K562 (cell line): ENCODE results near the gene ITPR1. TPM values are rescaled to one million over a fixed set of nuclear protein-coding genes. Genes with fewer than 3 reads are reported as not detected.
A peak's percentile ranks its signal among the peaks of the same experiment; 100 is the strongest.

ENCODE experiments used
- GATAD2B ChIP-seq: fragments of 450-650 bp; IDR thresholded peaks from 2 replicates; pipeline ENCODE4 v1.6.1; 2017; ENCODE audit warnings: mild to moderate bottlenecking, borderline replicate concordance
- JUN ChIP-seq, 2 experiments: sonication (generic) in 1 of 2; formaldehyde crosslinking in 1 of 2; IDR thresholded peaks; 2 replicates each; pipeline versions ENCODE4 v1.6.1 to v1.8.0; 2012 to 2022; ENCODE audit warnings: borderline replicate concordance in 2 of 2, mild to moderate bottlenecking in 2 of 2, improper control_type of control experiment in 1 of 2, low read depth in 1 of 2, low read length in 1 of 2, missing genetic modification reagents in 1 of 2
- MTF1 ChIP-seq: fragments of 250-450 bp; sonication (Bioruptor Pico); IDR thresholded peaks from 2 replicates; pipeline ENCODE4 v1.9.0; 2021; ENCODE audit warnings: moderate library complexity, mild to moderate bottlenecking, inconsistent platforms, borderline replicate concordance
- NEUROD1 ChIP-seq: fragments of 150-350 bp; IDR thresholded peaks from 2 replicates; pipeline ENCODE4 v1.6.1; 2014; ENCODE audit warnings: borderline replicate concordance, low read length, low read depth; ENCODE audit not compliant: partially characterized antibody
- OTX1 ChIP-seq: fragments of 450-650 bp; formaldehyde crosslinking; IDR thresholded peaks from 2 replicates; pipeline ENCODE4 v1.4.0; 2022; ENCODE audit warnings: mild to moderate bottlenecking
- RBM25 ChIP-seq: fragments of 200-400 bp; formaldehyde crosslinking; IDR thresholded peaks from 2 replicates; pipeline ENCODE4 v1.6.1; 2018; ENCODE audit warnings: low read length, low read depth, moderate library complexity; ENCODE audit not compliant: severe bottlenecking
- SIN3A ChIP-seq, 2 experiments: fragments of 150-350 bp in 1 of 2; IDR thresholded peaks; 2 replicates each; pipeline ENCODE4 v1.6.1; 2011 to 2016; ENCODE audit warnings: borderline replicate concordance in 2 of 2, low read depth in 2 of 2, low read length in 2 of 2, mild to moderate bottlenecking in 2 of 2, moderate library complexity in 2 of 2; ENCODE audit not compliant: control insufficient read depth in 1 of 2
- TSHZ1 ChIP-seq: fragments of 250-450 bp; sonication (Bioruptor Pico); IDR thresholded peaks from 2 replicates; pipeline ENCODE4 v1.4.0; 2020; ENCODE audit warnings: mild to moderate bottlenecking, moderate library complexity
- ZBTB5 ChIP-seq: fragments of 450-650 bp; IDR thresholded peaks from 2 replicates; pipeline ENCODE4 v1.6.1; 2017; ENCODE audit warnings: antibody characterized with exemption
- ZNF444 ChIP-seq: fragments of 250-450 bp; sonication (Bioruptor Pico); IDR thresholded peaks from 2 replicates; pipeline ENCODE4 v1.4.0; 2020; ENCODE audit warnings: mild to moderate bottlenecking, moderate library complexity
- polyA plus RNA-seq, 8 experiments: library from polyadenylated mRNA; depleted of rRNA in 4 of 8; stranded (reverse) in 5 of 8; unstranded in 3 of 8; fragments of >200 nt; fragmentation: Nextera tagmentation in 2 of 8; fragmentation: Illumina TruSeq in 1 of 8; extraction: Ambion mirVana in 2 of 8; extraction: Trizol in 1 of 8; gene quantifications; 2 replicates each; pipeline versions ENCODE4 v1.2.1 to v1.2.3, GENCODE V29; 2011 to 2014; ENCODE audit warnings: inconsistent platforms in 1 of 8, missing spikeins in 1 of 8
- total RNA-seq, 7 experiments: library from RNA; depleted of rRNA in 6 of 7; stranded (reverse); fragments of >200 nt in 6 of 7; fragmentation: Illumina TruSeq in 2 of 7; extraction: Trizol in 2 of 7; gene quantifications; 2 replicates each; pipeline versions ENCODE4 v1.2.1 to v1.2.3, GENCODE V29; 2011 to 2021; ENCODE audit warnings: low replicate concordance in 1 of 7
- TF ChIP-seq, protein P1 (sequence below): sonication (generic); formaldehyde crosslinking; IDR thresholded peaks from 2 replicates; pipeline ENCODE4 v1.8.0; 2023; ENCODE audit warnings: mild to moderate bottlenecking, missing genetic modification reagents
- TF ChIP-seq, protein P2 (sequence below), 2 experiments: IDR thresholded peaks in 1 of 2; conservative IDR thresholded peaks in 1 of 2; 2 replicates each; pipeline ENCODE4 v1.6.1; 2016; ENCODE audit warnings: low read depth in 2 of 2, mild to moderate bottlenecking in 1 of 2, missing compliant biosample characterization in 1 of 2, missing genetic modification characterization in 1 of 2, moderate library complexity in 1 of 2

The ITPR1 gene
- total and polyA plus RNA-seq, 9 of the 15 experiments (the other 6 are each of a cell fraction or from before 2014, with no cell fraction given): 22.4 to 40.0 (median 27.4) TPM

DNA sequence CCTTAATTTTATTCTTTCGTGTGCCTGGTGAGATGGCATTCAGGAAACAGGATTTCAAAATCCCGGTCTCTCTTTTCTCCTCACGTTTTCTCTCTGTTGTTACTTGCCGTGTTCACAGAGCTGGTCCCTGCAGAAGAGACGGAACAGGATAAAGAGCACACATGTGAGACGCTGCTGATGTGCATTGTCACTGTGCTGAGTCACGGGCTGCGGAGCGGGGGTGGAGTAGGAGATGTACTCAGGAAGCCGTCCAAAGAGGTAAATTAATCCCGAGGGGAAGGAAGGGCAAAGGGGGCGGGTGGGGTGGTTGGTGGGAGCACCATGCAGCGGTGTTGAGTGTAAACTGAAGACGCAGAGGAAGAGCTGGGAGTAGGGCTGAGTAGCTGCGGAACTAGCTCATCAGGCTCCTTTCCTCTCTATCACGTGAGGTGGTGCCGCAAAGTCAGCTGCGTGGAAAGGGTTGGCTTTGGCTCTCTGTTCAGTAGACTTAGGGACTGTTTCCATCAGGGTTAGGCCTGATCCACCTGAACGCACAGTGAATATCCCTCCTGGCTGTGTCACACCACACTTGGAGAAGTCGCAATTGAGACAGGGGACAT is 321.3 kb downstream of the ITPR1 start (continued):
- no peak for TF ChIP-seq TSHZ1 (CRISPR knock-in tag)
- peak; percentile 85 for TF ChIP-seq JUN (IDR thresholded peaks at IDR 0.05; ENCODE audit: borderline replicate concordance, low read depth, low read length)
- no peak; the same call in 1 of the 2 replicates for TF ChIP-seq JUN (CRISPR knock-in tag; IDR thresholded peaks at IDR 0.05; ENCODE audit: borderline replicate concordance)
- TF ChIP-seq NEUROD1: peak; percentile 88
- 0 out of 4 replicates have a peak, but pooled peaks of 1 of the 2 experiments have one; percentile 11 for TF ChIP-seq SIN3A (IDR thresholded peaks at IDR 0.05; ENCODE audit: borderline replicate concordance in 2 of 2, control insufficient read depth in 1 of 2, low read depth in 2 of 2, low read length in 2 of 2)
- TF ChIP-seq, protein P1, sequence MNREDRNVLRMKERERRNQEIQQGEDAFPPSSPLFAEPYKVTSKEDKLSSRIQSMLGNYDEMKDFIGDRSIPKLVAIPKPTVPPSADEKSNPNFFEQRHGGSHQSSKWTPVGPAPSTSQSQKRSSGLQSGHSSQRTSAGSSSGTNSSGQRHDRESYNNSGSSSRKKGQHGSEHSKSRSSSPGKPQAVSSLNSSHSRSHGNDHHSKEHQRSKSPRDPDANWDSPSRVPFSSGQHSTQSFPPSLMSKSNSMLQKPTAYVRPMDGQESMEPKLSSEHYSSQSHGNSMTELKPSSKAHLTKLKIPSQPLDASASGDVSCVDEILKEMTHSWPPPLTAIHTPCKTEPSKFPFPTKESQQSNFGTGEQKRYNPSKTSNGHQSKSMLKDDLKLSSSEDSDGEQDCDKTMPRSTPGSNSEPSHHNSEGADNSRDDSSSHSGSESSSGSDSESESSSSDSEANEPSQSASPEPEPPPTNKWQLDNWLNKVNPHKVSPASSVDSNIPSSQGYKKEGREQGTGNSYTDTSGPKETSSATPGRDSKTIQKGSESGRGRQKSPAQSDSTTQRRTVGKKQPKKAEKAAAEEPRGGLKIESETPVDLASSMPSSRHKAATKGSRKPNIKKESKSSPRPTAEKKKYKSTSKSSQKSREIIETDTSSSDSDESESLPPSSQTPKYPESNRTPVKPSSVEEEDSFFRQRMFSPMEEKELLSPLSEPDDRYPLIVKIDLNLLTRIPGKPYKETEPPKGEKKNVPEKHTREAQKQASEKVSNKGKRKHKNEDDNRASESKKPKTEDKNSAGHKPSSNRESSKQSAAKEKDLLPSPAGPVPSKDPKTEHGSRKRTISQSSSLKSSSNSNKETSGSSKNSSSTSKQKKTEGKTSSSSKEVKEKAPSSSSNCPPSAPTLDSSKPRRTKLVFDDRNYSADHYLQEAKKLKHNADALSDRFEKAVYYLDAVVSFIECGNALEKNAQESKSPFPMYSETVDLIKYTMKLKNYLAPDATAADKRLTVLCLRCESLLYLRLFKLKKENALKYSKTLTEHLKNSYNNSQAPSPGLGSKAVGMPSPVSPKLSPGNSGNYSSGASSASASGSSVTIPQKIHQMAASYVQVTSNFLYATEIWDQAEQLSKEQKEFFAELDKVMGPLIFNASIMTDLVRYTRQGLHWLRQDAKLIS (CRISPR knock-in tag): no peak; the same call in 1 of the 2 replicates
- TF ChIP-seq GATAD2B: no peak
- peak; percentile 59; the same call in 1 of the 2 replicates for TF ChIP-seq ZBTB5
- peak; percentile 67 for TF ChIP-seq OTX1 (CRISPR knock-in tag)
- TF ChIP-seq ZNF444 (CRISPR knock-in tag): no peak
- no peak for TF ChIP-seq MTF1 (CRISPR knock-in tag)
- no peak for TF ChIP-seq RBM25
- TF ChIP-seq, protein P2, sequence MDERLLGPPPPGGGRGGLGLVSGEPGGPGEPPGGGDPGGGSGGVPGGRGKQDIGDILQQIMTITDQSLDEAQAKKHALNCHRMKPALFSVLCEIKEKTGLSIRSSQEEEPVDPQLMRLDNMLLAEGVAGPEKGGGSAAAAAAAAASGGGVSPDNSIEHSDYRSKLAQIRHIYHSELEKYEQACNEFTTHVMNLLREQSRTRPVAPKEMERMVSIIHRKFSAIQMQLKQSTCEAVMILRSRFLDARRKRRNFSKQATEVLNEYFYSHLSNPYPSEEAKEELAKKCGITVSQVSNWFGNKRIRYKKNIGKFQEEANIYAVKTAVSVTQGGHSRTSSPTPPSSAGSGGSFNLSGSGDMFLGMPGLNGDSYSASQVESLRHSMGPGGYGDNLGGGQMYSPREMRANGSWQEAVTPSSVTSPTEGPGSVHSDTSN (CRISPR knock-in tag; IDR thresholded peaks at IDR 0.05; ENCODE audit: low read depth): no peak
- TF ChIP-seq, protein P2 (tag; conservative IDR thresholded peaks at IDR 0.05; ENCODE audit: low read depth): 0 out of 2 replicates have a peak, but pooled peaks have one; percentile 6
